ENCODE data around the gene SGCE.

The SGCE gene

DNA sequence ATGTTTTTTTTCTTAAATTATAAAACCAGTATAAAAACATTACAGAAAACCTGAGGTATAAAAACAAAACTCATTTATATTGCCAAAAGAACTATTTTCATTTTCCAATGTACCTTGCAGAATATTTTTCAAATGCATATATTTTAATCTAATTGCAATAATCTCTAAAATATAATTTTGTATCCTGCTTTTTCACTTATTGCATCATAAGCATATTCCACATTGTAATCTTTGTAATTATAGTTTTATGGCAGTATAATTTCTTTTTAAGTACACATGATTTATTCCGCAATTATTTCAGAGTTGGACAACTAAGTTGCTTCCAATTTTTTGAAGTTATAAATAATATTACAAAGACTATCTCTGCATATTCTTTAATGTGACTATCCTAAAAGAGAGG, 43.7 kb downstream of the SGCE start:
- Histone ChIP-seq H3K36me3 (ENCODE audit: insufficient read depth, low read length) (no peaks in the 10 kb centered on the region), H3K27me3 (ENCODE audit: insufficient read depth, low read length, poor library complexity, severe bottlenecking) (no peaks in the 10 kb centered on the region), H3K79me2 (ENCODE audit: insufficient read depth, low read length) (no peaks in the 10 kb centered on the region), H3F3A (ENCODE audit: low read depth) (no peaks in the 10 kb centered on the region), H3K9me2 (replicated peaks; ENCODE audit: low read depth, low read length) (no peaks in the 10 kb centered on the region), H3K4me2 (ENCODE audit: low read depth, low read length, poor library complexity, severe bottlenecking) (no peak overlapping the region), H3K9me3 (ENCODE audit: insufficient read depth, low read depth, low read length) (no peaks in the 10 kb centered on the region), H4K20me1 (ENCODE audit: insufficient read depth, low read length, poor library complexity, severe bottlenecking) (no peaks in the 10 kb centered on the region), H2AFZ (ENCODE audit: low read length) (no peak overlapping the region), H3K4me3 (ENCODE audit: low read length, poor library complexity, severe bottlenecking) (no peak overlapping the region), H3K9ac (ENCODE audit: low read depth, low read length, poor library complexity, severe bottlenecking) (no peak overlapping the region), H3K4me1 (ENCODE audit: insufficient read depth, low read length, poor library complexity, severe bottlenecking) (no peaks in the 10 kb centered on the region)
- TF ChIP-seq, protein P1, sequence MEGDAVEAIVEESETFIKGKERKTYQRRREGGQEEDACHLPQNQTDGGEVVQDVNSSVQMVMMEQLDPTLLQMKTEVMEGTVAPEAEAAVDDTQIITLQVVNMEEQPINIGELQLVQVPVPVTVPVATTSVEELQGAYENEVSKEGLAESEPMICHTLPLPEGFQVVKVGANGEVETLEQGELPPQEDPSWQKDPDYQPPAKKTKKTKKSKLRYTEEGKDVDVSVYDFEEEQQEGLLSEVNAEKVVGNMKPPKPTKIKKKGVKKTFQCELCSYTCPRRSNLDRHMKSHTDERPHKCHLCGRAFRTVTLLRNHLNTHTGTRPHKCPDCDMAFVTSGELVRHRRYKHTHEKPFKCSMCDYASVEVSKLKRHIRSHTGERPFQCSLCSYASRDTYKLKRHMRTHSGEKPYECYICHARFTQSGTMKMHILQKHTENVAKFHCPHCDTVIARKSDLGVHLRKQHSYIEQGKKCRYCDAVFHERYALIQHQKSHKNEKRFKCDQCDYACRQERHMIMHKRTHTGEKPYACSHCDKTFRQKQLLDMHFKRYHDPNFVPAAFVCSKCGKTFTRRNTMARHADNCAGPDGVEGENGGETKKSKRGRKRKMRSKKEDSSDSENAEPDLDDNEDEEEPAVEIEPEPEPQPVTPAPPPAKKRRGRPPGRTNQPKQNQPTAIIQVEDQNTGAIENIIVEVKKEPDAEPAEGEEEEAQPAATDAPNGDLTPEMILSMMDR (conservative IDR thresholded peaks at IDR 0.05; ENCODE audit: low read length) = no peak
- no peak for TF ChIP-seq EZH2phosphoT487 (IDR thresholded peaks at IDR 0.05; ENCODE audit: borderline replicate concordance)

DNA sequence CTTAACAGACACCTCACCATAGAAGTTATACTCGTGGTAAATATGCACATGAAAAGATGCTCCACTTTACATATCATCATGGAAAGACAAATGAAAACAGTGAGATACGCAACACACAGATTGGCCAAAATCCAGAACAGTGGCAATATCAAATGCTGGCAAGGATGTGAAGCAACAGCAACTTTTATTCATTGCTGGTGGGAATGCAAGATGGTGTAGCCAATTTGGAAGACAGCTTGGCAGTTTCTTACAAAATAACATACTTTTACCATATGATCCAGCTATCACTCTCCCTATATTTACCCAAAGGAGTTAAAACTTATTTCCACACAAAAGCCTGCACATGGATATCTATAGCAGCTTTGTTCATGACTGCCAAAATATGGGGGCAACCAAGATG, 46.4 kb downstream of the SGCE start:
- Histone ChIP-seq H3K9me2 (replicated peaks; ENCODE audit: low read depth, low read length) (no peaks in the 10 kb centered on the region), H2AFZ (ENCODE audit: low read length) (no peak overlapping the region)
- no peak for TF ChIP-seq EZH2phosphoT487 (IDR thresholded peaks at IDR 0.05; ENCODE audit: borderline replicate concordance)
- TF ChIP-seq, protein P1 (conservative IDR thresholded peaks at IDR 0.05; ENCODE audit: low read length) = no peak

DNA sequence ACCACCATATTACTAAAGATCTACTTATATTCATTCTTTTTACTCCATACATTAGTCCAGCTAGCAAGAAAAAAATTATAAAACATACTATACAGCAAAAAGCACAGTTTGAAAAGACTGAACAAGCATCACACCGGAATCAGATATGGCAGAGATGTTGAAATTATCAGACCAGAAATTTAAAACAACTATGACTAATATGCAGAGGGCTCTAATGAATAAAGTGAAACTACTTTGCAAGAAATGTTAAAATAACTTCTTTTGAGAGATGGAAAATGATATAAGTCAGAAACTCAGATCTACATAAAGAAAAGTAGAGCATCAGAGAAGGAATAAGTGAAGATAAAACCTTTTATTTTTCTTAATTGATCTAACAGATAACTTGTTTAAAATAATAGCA, 50.9 kb downstream of the SGCE start:
- H3K9me2 ChIP-seq (replicated peaks; ENCODE audit: low read depth, low read length) = no peaks in the 10 kb centered on the region
- H3K9me3 ChIP-seq (ENCODE audit: insufficient read depth, low read depth, low read length) = no peaks in the 10 kb centered on the region
- TF ChIP-seq EZH2phosphoT487 (IDR thresholded peaks at IDR 0.05; ENCODE audit: borderline replicate concordance) = no peak
- TF ChIP-seq, protein P1 (conservative IDR thresholded peaks at IDR 0.05; ENCODE audit: low read length) = no peak
- no peaks in the 10 kb centered on the region for H3K36me3 ChIP-seq (ENCODE audit: insufficient read depth, low read length)
- H2AFZ ChIP-seq (ENCODE audit: low read length) = no peak overlapping the region
- H3K79me2 ChIP-seq (ENCODE audit: insufficient read depth, low read length) = no peaks in the 10 kb centered on the region
- H3K27me3 ChIP-seq (ENCODE audit: insufficient read depth, low read length, poor library complexity, severe bottlenecking) = no peaks in the 10 kb centered on the region
- H3F3A ChIP-seq (ENCODE audit: low read depth) = no peaks in the 10 kb centered on the region
- H3K4me2 ChIP-seq (ENCODE audit: low read depth, low read length, poor library complexity, severe bottlenecking) = no peak overlapping the region
- H3K9ac ChIP-seq (ENCODE audit: low read depth, low read length, poor library complexity, severe bottlenecking) = no peak overlapping the region
- H3K4me3 ChIP-seq (ENCODE audit: low read length, poor library complexity, severe bottlenecking) = no peak overlapping the region
- no peaks in the 10 kb centered on the region for H3K4me1 ChIP-seq (ENCODE audit: insufficient read depth, low read length, poor library complexity, severe bottlenecking)
- H4K20me1 ChIP-seq (ENCODE audit: insufficient read depth, low read length, poor library complexity, severe bottlenecking) = no peaks in the 10 kb centered on the region

More for the DNA sequence above, 46.4 kb downstream of the SGCE start:
- no peak overlapping the region for H3K4me3 ChIP-seq (ENCODE audit: low read length, poor library complexity, severe bottlenecking)
- H3K79me2 ChIP-seq (ENCODE audit: insufficient read depth, low read length) = no peaks in the 10 kb centered on the region
- no peaks in the 10 kb centered on the region for H3K9me3 ChIP-seq (ENCODE audit: insufficient read depth, low read depth, low read length)
- H3K27me3 ChIP-seq (ENCODE audit: insufficient read depth, low read length, poor library complexity, severe bottlenecking) = no peaks in the 10 kb centered on the region
- no peaks in the 10 kb centered on the region for H4K20me1 ChIP-seq (ENCODE audit: insufficient read depth, low read length, poor library complexity, severe bottlenecking)
- H3K4me1 ChIP-seq (ENCODE audit: insufficient read depth, low read length, poor library complexity, severe bottlenecking) = no peaks in the 10 kb centered on the region
- H3K36me3 ChIP-seq (ENCODE audit: insufficient read depth, low read length) = no peaks in the 10 kb centered on the region
- H3F3A ChIP-seq (ENCODE audit: low read depth) = no peaks in the 10 kb centered on the region
- no peak overlapping the region for H3K4me2 ChIP-seq (ENCODE audit: low read depth, low read length, poor library complexity, severe bottlenecking)
- no peak overlapping the region for H3K9ac ChIP-seq (ENCODE audit: low read depth, low read length, poor library complexity, severe bottlenecking)

Measured in Loucy (cell line).